RWPE2 (cell line): ENCODE measurements around the gene CEP55.
"Not testable (repeated sequence)": the region's sequence is repeated elsewhere in the genome, so short reads cannot be mapped to it uniquely, and the experiment has no call there.

Experiments used
- ATAC-seq: fragments of 200-7000 bp; cut with Tn5 transposase; 3 replicates; pipeline ENCODE4 v1.9.1; 2021; ENCODE audit warnings: low read depth
- DNase-seq: peaks from one replicate; pipeline ENCODE4 v3.0.0-alpha.2; 2020; ENCODE audit warnings: low spot score
- H3K27ac ChIP-seq: fragments of 450-650 bp; 2 replicates; pipeline ENCODE4 v1.5.1; 2017; ENCODE audit warnings: mild to moderate bottlenecking; ENCODE audit not compliant: poor library complexity, severe bottlenecking
- H3K27me3 ChIP-seq: fragments of 250-450 bp; sonication (Bioruptor Pico); 2 replicates; pipeline ENCODE4 v1.5.1; 2021; ENCODE audit warnings: mild to moderate bottlenecking, moderate library complexity; ENCODE audit not compliant: insufficient read depth, poor library complexity, severe bottlenecking
- H3K36me3 ChIP-seq: fragments of 250-450 bp; sonication (Bioruptor Pico); 2 replicates; pipeline ENCODE4 v1.5.1; 2020; ENCODE audit warnings: low read depth, mild to moderate bottlenecking, moderate library complexity
- H3K4me1 ChIP-seq: fragments of 250-450 bp; sonication (Bioruptor Pico); 2 replicates; pipeline ENCODE4 v1.5.1; 2021; ENCODE audit warnings: mild to moderate bottlenecking, moderate library complexity; ENCODE audit not compliant: insufficient read depth, poor library complexity, severe bottlenecking
- H3K4me3 ChIP-seq: fragments of 250-450 bp; sonication (Bioruptor Pico); 2 replicates; pipeline ENCODE4 v1.5.1; 2021; ENCODE audit warnings: mild to moderate bottlenecking, moderate library complexity; ENCODE audit not compliant: severe bottlenecking
- H3K9me3 ChIP-seq: fragments of 250-450 bp; sonication (Bioruptor Pico); 2 replicates; pipeline ENCODE4 v1.5.1; 2021; ENCODE audit warnings: mild to moderate bottlenecking, moderate library complexity; ENCODE audit not compliant: severe bottlenecking
- TF ChIP-seq, protein P1 (sequence below): fragments of 450-650 bp; IDR thresholded peaks from one replicate; pipeline ENCODE4 v1.5.1; 2017; ENCODE audit warnings: mild to moderate bottlenecking, moderate library complexity; ENCODE audit not compliant: poor library complexity, severe bottlenecking

CEP55 gene

DNA sequence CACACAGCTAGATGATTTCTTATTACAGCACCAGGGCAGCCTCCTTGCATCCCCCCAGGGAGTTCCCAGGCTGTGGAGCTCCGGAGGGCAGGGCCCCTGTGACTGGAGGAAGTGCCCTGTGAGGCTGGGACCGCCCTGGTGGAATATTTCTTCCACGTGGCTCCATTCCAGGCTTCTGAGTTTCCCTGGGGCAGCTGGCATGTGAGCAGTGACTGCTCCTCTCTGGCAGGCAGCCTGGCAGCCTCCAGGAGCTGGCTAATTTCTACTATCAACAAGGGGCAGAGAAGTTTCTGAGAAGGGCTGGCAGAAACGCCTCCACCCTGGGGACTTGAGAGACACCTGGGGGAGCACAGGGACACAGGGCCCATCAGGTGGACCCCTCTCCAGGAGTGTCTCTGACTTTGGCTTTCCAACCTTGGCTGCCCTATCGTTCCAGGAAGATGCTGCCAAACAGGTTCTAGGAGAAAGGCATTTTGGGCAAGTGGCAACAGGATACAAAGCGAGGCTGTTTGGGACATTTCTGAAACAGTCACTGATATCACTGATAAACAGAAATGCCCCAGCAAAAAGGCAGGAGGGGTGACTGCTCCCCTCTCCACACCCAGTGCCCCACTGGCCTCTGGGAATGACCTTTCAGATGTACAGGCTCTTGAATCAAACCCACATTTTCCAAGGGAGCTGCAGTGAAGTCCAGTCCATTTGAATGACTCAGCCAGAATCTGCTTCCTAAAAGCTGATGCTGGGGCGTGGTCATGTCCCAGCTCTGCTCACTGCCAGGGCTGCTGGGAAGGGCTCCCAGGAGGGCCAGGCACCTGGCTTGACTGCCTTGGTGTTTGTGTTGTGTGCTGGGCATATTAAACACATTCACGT is 30.4 kb upstream of the CEP55 start:
- H3K27me3 ChIP-seq, result no peaks in the 10 kb centered on the region
- DNase-seq (peak; percentile 96), ATAC-seq (peak; percentile 56)
- TF ChIP-seq, protein P1, sequence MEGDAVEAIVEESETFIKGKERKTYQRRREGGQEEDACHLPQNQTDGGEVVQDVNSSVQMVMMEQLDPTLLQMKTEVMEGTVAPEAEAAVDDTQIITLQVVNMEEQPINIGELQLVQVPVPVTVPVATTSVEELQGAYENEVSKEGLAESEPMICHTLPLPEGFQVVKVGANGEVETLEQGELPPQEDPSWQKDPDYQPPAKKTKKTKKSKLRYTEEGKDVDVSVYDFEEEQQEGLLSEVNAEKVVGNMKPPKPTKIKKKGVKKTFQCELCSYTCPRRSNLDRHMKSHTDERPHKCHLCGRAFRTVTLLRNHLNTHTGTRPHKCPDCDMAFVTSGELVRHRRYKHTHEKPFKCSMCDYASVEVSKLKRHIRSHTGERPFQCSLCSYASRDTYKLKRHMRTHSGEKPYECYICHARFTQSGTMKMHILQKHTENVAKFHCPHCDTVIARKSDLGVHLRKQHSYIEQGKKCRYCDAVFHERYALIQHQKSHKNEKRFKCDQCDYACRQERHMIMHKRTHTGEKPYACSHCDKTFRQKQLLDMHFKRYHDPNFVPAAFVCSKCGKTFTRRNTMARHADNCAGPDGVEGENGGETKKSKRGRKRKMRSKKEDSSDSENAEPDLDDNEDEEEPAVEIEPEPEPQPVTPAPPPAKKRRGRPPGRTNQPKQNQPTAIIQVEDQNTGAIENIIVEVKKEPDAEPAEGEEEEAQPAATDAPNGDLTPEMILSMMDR, result no peak
- H3K27ac ChIP-seq, result peak overlapping the region; percentile 98
- H3K4me1 ChIP-seq, result peaks cover 92% of the 10 kb centered on the region
- H3K36me3 ChIP-seq, result peaks cover 43% of the 10 kb centered on the region
- H3K4me3 ChIP-seq, result no peak overlapping the region
- no peaks in the 10 kb centered on the region for H3K9me3 ChIP-seq

DNA sequence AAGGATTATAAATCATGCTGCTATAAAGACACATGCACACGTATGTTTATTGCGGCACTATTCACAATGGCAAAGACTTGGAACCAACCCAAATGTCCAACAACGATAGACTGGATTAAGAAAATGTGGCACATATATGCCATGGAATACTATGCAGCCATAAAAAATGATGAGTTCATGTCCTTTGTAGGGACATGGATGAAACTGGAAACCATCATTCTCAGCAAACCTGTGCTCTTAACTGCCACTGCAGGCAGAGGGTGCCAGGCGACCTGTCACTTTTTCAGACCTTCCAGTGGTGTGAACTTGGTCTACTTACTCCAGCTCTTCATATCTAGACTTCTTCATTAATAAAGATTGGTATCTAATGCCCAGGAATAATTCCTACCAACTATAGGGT is 28.8 kb upstream of the CEP55 start:
- not testable (repeated sequence) for DNase-seq, ATAC-seq, H3K27me3 ChIP-seq, H3K9me3 ChIP-seq, H3K4me3 ChIP-seq
- Histone ChIP-seq H3K4me1 (peaks cover 91% of the 10 kb centered on the region), H3K36me3 (peaks cover 40% of the 10 kb centered on the region), H3K27ac (peak overlapping the region; percentile 98)

DNA sequence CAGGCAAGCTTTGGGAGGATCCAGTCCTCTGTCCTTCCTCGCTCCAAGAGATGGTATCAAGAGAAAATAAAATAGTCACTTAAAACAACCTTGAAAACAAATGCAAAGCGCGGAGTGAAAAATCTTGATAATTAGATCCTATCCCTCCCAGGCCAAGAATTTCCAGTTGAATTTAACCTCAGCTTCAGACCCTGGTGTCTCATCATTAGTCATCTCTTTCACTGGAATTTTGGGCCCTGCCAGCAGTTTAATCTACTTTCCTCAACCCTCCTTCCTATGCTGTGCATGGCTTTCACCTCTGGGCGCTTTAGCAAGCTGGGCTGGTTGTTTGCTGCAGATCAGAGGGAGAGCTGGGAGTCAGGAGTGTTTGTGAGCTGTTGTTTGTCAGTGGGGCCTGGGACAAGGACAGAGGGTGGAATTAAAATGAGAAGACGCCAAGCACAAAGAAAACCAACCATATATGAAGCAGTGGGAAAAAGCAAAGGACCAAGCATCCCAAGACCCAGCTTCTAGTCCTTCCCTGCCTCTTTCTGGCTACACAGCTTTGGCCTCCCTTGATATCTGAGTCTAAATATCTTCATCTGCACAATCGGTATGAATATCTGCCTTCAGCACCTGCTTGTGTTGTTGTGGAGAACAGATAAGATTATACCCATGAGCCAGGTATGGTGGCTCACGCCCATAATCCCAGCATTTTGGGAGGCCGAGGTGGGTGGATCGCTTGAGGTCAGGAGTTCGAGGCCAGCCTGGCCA is 27.8 kb upstream of the CEP55 start:
- ATAC-seq (peak; percentile 58), DNase-seq (peak; percentile 75)
- TF ChIP-seq, protein P1, result no peak
- peaks cover 82% of the 10 kb centered on the region for H3K4me1 ChIP-seq
- peak overlapping the region; percentile 98 for H3K27ac ChIP-seq
- no peaks in the 10 kb centered on the region for H3K9me3 ChIP-seq
- no peaks in the 10 kb centered on the region for H3K27me3 ChIP-seq
- H3K4me3 ChIP-seq, result no peak overlapping the region
- H3K36me3 ChIP-seq, result peaks cover 48% of the 10 kb centered on the region

DNA sequence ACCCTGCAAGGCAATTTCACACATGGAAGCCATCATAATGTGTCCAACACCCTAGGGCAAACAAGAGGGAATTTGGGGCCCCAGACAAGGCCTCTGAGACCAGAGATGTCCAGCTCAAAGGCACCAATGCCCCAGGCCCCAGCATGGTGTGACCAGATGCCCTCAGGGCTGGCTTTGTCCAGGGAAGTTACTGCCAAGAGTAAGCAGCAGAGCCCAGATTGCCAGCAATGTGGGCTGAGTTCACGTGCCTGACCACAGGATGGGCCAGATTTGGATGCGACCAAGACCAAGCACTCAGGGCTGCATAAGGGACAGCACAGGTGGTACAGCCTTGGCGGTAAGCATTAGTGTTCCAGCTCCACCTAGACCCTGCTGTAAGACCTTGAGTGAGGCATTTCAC is 27.0 kb upstream of the CEP55 start:
- peak overlapping the region; percentile 98 for H3K27ac ChIP-seq
- no peak overlapping the region for H3K4me3 ChIP-seq
- H3K27me3 ChIP-seq, result no peaks in the 10 kb centered on the region
- DNase-seq, result no peak
- H3K36me3 ChIP-seq, result peaks cover 56% of the 10 kb centered on the region
- peaks cover 82% of the 10 kb centered on the region for H3K4me1 ChIP-seq
- H3K9me3 ChIP-seq, result no peaks in the 10 kb centered on the region
- no peak for ATAC-seq
- TF ChIP-seq, protein P1, result no peak

DNA sequence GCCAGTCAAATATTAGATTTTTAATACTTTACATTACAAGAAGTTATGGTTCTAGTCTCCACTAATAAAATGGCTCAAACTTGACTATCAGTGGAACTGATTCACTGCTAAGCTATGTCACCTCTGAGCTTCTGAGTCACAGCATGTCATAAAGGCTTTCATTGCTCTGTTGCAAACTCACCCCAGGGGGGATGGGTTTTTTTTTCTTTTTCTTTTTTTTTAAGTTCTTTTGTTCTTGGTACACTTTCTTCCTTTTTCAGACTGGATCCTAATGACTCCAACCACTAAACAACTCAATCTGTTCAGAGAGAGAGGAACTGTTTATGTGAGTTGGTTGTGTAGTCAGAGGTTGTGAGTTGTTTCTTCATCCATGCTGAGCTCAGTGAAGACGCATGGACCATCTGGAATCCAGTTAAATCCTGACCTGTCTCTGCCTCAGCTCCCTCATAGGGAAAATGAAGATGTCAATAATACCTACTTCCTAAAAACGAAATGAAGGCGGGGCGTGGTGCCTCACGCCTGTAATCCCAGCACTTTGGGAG is 25.2 kb upstream of the CEP55 start:
- Histone ChIP-seq H3K9me3 (no peaks in the 10 kb centered on the region), H3K27ac (peak overlapping the region; percentile 98), H3K4me1 (peaks cover 82% of the 10 kb centered on the region), H3K27me3 (no peaks in the 10 kb centered on the region), H3K4me3 (no peak overlapping the region), H3K36me3 (peaks cover 65% of the 10 kb centered on the region)
- peak; percentile 35 for ATAC-seq
- DNase-seq, result no peak
- TF ChIP-seq, protein P1, result no peak
